GM21515 (cell line): ENCODE data around the gene ATP6V0B.

ENCODE experiments used
- ATAC-seq: cut with Tn5 transposase; IDR thresholded peaks from one replicate; pipeline ENCODE4 v1.9.1; 2021; ENCODE audit not compliant: unreplicated experiment

ATP6V0B gene

GRCh38 chr1:43945674-43946235 lies 29.0 kb upstream of the ATP6V0B start:
- ATAC-seq, result no peak

GRCh38 chr1:43946236-43947060 lies 28.3 kb upstream of the ATP6V0B start, which contains the start of gene IPO13:
TSS of gene IPO13 (plus strand) at chr1:43946950. CDS start at chr1:43947601, 651 bp downstream.
- ATAC-seq, result peak; percentile 89

DNA sequence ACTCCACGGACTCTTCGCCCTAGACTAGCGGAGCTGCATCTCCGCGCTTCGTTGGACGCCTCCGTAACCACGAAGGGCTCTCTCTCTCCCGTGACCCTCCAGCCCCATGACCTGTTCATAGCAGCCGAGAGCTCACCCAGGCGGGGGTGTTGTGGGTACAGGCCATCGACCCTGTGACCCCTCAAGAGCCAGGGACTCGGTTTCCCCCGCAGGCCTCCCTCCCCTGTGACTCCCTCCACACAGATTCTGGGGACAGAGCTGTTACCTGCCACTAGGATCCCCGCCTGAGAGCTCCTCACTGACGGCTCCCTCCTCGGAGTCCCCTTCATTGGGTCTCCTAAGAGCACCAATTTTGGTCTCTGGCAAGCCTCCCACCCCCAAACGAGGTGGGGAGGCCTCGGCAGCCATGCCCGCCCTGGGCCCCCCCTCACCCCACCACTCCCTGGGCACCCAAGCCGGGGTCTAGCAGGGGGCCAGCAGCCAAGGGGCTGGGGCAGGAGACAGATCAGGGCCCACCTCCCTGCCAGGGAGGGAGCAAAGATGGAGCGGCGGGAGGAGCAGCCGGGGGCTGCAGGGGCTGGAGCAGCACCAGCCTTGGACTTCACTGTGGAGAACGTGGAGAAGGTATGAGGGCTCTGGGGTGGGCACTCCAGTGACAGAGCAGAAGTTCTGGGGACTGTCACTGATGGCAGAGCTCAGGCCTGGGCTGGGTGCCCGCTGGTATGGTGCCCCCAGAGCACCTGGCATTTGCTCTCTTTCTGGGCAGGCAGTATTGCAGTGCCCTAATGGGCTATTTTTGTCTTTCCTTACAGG lies 27.5 kb upstream of the ATP6V0B start:
- ATAC-seq, result peak; percentile 14

- ATAC-seq, result no peak
These were observed 26.8 kb upstream of the ATP6V0B start for GRCh38 chr1:43947874-43948437.

DNA sequence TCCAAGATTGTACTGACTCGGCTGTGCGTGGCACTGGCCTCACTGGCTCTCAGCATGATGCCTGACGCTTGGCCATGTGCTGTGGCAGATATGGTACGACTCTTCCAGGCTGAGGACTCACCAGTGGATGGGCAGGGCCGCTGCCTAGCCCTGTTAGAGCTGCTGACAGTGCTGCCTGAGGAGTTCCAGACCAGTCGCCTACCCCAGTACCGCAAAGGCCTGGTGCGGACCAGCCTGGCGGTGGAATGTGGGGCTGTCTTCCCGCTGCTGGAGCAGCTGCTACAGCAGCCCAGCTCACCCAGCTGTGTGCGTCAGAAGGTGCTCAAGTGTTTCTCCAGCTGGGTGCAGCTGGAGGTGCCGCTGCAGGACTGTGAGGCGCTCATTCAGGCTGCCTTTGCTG lies 25.1 kb upstream of the ATP6V0B start:
- no peak for ATAC-seq

DNA sequence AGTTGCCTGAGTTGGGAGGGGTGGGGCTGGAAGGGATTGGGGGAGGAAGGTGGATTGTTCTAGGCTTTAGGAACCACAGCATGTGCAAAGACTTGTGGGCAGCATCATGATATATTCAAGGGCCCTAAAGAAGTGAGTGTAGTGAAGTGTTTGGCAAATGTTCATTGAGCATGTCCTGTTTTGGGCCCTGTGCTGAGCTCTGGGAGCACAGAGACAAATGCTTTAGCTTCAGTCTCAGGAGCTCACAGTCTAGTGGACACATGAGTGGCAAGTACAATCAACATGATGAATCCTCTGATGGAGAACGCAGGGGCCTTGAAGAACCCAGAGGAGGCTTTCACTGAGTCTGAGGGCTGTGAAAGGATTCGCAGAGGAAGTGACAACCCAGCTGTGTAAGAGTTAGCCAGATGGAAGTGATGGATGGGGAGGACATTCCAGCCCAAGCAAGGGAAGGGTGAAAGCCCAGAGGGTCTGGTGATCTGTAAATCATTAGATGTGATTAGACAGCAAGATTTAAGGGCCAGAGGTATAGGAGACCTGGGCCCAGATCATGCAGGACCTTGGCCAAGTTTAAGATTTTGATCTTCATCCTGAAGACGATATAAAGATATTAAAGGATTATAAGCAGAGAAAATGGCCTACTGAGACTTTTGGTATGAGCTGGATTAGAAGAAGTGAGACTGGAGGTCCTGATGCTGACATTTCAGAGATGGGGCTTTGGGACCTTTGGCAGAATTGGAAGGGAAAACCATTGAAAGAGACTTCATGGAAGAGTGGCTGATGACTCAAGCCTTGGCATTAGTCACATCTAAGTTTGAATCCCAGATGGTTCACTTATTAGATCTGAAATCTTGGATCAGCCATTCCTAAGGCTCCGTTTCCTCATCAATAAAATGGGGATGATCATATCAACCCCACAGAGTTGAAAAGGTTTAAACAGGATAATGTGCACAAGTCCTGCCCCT lies 23.5 kb upstream of the ATP6V0B start:
- ATAC-seq, result no peak

DNA sequence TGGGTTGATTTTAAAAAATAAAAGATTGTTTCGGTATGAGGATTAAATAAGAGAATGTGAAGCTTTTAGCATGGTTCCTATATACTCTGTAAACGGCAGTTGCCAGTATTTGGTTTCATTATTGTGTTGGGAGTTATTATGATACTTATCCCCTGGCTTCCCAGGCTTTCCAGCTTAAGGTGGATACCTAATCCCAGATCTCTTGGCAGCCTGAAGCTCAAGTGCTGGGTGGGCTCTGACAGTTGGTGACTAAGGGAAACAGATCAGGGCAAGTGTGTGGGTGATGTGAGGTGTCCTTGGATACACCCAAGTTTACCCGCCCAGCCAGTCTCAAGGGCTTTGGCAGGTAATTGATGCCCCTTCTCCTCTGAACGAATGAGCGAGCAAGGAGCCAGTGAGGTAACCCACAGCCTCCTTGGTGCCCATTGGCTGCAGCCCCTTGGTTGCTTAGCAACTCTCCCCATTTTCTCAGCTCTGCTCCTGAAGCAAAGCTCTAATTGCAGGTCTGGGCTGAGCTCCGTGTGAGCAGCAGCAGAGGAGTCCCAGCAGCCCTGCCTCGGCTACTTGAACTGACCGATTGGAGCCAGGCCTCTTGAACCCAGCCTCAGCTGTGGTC lies 21.9 kb upstream of the ATP6V0B start:
- ATAC-seq, result no peak

GRCh38 chr1:43953361-43953760 lies 21.4 kb upstream of the ATP6V0B start:
- ATAC-seq, result no peak

DNA sequence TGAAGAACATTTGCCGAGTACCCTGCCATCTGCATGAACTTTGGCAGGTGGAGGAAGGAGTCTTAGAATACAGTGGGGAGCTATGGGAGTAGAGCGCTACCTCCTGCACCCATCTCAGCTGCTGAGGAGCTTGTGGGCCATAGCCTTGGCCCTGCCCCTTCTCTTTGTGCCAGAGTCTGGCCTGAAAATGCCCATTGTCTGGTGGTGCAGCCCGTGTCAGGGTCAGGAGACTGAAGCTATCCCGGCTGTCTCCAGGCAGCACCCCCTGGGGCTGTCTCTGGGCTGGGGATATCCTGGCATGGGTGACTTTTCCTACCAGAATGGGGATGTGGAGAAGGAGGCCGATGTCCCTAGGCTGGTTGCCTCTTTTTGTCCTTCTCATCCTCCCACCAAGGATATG lies 20.7 kb upstream of the ATP6V0B start:
- no peak for ATAC-seq

- no peak for ATAC-seq
These were observed 18.5 kb upstream of the ATP6V0B start for GRCh38 chr1:43956234-43956633.

DNA sequence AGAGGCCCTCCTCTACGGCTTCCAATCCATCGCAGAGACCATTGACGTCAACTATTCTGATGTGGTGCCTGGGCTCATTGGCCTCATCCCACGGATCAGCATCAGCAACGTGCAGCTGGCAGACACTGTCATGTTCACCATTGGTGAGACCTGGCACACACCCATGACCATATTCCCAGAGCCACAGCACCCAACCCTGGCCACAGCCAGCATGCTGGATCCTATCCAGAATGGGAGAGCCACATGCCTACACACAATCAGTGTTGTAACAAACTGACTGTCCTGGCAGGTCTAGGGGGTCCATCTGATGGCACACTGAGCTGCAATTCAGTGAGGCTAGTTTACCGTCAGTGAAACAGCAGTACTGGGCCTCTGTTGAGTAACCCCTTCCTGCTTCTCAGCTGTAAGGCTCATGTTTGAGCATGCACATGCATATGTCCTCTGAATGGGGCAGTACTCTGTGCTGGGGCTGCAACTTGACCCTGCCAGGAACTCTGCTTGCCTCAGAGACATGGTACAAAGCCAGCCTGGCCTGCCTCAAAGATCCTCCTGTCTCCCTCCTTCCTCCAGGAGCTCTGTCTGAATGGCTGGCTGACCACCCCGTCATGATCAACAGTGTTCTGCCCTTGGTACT lies 17.2 kb upstream of the ATP6V0B start:
- no peak for ATAC-seq

- ATAC-seq, result no peak
These were observed 16.2 kb upstream of the ATP6V0B start for GRCh38 chr1:43958351-43959255.

GRCh38 chr1:43960798-43961197 lies 14.0 kb upstream of the ATP6V0B start:
- no peak for ATAC-seq

GRCh38 chr1:43961692-43962091 lies 13.1 kb upstream of the ATP6V0B start:
- ATAC-seq, result no peak

GRCh38 chr1:43962324-43962723 lies 12.4 kb upstream of the ATP6V0B start:
- ATAC-seq, result no peak

DNA sequence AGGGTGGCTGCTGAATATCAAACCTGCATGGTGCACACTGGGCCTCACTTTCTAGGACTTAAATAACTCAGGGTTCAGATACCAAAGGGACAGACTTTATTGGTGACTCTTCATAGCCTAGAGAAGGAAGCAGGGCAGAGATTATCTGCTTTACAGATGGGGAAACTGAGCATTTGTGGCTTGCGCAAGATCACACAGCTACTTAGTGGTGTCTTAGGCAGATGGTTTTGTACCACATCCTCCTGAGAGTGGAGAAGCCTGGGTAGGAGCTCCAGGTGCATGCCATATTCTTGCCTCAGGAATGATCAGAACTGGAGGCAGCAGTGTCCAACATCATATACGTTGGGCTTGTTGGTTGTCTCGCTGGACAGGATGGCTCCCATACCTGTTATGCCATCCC lies 11.8 kb upstream of the ATP6V0B start:
- ATAC-seq, result no peak

- ATAC-seq, result no peak
These were observed 10.9 kb upstream of the ATP6V0B start for GRCh38 chr1:43963890-43964289.

- no peak for ATAC-seq
These were observed 9.4 kb upstream of the ATP6V0B start for GRCh38 chr1:43965316-43965715.
